Measurements from ENCODE around the gene CAPN9.
"Not testable (repeated sequence)": the region's sequence is repeated elsewhere in the genome, so short reads cannot be mapped to it uniquely, and the experiment has no call there.

CAPN9 gene, protein sequence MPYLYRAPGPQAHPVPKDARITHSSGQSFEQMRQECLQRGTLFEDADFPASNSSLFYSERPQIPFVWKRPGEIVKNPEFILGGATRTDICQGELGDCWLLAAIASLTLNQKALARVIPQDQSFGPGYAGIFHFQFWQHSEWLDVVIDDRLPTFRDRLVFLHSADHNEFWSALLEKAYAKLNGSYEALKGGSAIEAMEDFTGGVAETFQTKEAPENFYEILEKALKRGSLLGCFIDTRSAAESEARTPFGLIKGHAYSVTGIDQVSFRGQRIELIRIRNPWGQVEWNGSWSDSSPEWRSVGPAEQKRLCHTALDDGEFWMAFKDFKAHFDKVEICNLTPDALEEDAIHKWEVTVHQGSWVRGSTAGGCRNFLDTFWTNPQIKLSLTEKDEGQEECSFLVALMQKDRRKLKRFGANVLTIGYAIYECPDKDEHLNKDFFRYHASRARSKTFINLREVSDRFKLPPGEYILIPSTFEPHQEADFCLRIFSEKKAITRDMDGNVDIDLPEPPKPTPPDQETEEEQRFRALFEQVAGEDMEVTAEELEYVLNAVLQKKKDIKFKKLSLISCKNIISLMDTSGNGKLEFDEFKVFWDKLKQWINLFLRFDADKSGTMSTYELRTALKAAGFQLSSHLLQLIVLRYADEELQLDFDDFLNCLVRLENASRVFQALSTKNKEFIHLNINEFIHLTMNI

DNA sequence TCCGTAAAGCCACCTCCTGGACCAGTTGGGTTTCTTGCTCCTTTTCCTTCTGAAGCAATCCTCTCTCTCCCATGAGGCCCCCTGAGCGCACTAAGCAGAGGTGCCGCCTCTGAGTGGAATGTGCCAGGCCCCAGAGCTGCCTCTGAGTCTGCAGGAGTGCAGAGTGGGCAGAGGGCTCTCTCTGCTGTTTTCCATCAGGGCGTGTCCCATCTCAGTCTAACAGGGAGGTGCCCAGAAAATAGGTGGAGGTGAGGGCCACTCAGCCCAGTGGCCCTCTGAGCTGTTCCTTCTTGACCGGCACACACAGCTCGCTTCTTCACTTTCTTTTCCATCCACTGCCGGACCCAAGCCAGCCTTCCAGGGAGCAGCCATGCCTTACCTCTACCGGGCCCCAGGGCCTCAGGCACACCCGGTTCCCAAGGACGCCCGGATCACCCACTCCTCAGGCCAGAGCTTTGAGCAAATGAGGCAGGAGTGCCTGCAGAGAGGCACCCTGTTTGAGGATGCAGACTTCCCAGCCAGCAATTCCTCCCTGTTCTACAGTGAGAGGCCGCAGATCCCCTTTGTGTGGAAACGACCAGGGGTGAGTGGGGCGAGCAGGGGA, at the start of gene CAPN9:
CAPN9 (plus strand) TSS at position 262 of the 604 bp plus-strand sequence; CDS start at position 371, 109 bp downstream.
- H3K4me3 ChIP-seq (ENCODE audit: low read depth, low read length) = no peak within 1 kb of the TSS
- DNase-seq (ENCODE audit: low read depth) = no peak

GRCh38 chr1:230698130-230698529, 49.1 kb upstream of the CAPN9 start:
- no peak overlapping the region for H3K4me3 ChIP-seq (ENCODE audit: low read depth, low read length)
- no peak for DNase-seq (ENCODE audit: low read depth)

- not testable (repeated sequence) for H3K4me3 ChIP-seq (ENCODE audit: low read depth, low read length); DNase-seq (ENCODE audit: low read depth)
Observed at GRCh38 chr1:230698964-230699363, 48.2 kb upstream of the CAPN9 start.

GRCh38 chr1:230699716-230700115, 47.5 kb upstream of the CAPN9 start:
- H3K4me3 ChIP-seq (ENCODE audit: low read depth, low read length) = no peak overlapping the region
- no peak for DNase-seq (ENCODE audit: low read depth)

DNA sequence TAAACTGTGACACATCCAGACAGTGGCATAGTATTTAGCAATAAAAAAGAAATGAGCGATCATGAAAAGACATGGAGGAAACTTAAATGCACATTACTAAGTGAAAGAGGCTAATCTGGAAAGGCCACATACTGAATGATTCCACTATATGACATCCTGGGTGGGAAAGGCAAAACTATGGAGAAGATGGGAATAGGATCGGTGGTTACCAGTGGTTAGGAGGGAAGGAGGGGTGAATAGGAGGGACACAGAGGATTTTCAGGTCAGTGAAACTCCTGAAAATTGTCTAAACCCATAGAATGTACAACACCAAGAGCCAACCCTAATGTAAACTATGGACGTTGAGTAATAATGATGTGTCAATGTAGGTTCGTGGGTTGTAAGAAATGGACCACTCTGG, 47.1 kb upstream of the CAPN9 start:
- DNase-seq (ENCODE audit: low read depth) = no peak
- H3K4me3 ChIP-seq (ENCODE audit: low read depth, low read length) = no peak overlapping the region

DNA sequence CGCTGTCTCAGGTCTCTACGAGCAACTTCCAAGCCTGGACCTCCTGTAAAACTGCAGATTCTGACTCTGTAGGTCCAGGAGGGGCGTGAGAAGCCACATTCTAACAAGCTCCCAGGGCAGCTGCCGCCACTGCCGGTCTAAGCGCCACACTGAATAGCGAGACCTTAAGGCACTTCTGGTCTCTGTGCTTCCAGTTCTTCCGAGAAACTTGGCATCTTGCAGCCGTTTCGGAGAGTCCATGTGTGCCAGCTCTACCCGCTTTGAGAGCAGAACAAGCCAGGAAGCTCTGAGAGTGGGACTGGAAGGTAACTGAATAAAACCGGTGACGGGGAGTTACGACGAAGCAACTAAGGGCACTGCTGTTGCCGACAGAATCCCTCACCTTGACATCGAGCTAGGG, 45.8 kb upstream of the CAPN9 start:
- no peak for DNase-seq (ENCODE audit: low read depth)
- H3K4me3 ChIP-seq (ENCODE audit: low read depth, low read length) = no peak overlapping the region

DNA sequence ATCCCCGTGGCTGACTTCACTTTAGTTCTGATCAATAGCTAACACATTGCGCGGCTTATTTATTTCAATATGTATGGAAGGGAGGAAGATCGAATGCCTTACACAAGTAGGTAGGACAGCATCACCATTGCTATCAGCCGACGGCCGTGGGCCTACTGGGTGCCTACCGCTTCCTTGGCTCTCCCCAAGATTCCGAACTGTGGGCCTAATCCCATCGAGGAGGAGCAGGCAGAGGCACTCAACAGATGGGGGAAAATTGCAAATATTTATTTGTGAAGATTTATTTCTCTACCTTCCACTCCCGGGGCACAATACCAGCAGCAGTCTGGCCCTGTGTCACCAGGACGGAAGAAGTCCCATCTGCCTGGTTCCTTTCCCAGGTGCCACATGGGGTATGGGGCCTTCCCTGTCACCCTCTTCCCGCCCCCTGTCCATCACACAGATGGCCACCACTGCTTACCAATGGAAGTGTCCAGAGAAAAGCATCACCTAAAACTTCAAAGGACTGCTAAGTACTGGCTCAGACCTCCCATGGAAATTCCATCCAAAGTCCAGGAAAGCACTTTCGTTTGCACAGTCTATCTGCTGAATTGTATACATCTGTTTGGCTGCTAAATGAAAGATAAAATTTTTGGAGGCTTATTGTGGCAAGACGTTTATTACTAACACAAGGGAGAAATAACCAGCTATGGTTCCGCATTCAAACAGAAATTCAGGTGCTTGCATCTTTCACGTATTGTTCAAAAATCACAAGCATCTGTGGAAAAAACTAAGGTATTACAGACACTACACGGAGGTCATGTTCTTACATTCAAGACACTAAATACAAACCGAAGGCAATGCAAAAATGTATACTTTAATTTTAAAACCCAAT, 45.1 kb upstream of the CAPN9 start:
- no peak for DNase-seq (ENCODE audit: low read depth)
- H3K4me3 ChIP-seq (ENCODE audit: low read depth, low read length) = no peak overlapping the region

DNA sequence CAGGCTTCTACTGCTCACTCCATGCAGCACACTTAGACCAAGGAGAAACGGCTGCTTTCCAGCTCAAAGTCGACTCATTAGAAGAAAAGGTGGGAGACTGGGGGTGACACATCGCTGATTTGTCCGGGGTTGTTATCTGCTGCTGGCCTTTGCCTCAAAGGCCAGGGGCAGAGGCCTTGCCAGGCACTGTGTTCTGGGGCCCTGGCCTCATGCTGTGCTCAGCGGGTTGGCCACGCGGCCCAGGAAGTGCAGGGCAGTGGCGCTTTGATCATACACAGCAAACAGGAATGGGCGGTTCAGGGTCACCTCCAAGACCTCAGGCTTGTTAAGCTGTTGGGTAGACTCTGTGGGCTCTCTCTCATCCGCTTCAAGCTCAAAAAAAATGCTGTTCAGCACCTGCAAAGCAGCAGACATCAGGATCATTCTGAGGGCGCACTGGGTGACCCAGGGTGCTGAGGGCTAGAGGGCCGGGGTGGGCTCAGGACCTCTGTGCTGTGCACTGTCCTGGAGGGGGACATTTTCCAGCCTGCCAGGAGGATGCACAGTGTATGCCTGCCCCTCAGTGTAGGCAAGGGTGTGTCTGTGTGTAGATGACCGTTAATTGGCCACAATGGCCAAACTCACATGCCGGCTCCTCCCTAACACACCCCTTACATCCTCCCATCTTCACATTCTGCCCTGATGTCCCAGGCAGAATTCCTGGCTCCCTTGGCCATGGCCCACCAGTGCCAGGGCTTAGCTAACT, 44.1 kb upstream of the CAPN9 start:
- DNase-seq (ENCODE audit: low read depth) = no peak
- H3K4me3 ChIP-seq (ENCODE audit: low read depth, low read length) = no peak overlapping the region

GRCh38 chr1:230703679-230704385, 43.4 kb upstream of the CAPN9 start:
- no peak for DNase-seq (ENCODE audit: low read depth)
- no peak overlapping the region for H3K4me3 ChIP-seq (ENCODE audit: low read depth, low read length)

GRCh38 chr1:230704830-230705229, 42.4 kb upstream of the CAPN9 start:
- no peak overlapping the region for H3K4me3 ChIP-seq (ENCODE audit: low read depth, low read length)
- DNase-seq (ENCODE audit: low read depth) = no peak

DNA sequence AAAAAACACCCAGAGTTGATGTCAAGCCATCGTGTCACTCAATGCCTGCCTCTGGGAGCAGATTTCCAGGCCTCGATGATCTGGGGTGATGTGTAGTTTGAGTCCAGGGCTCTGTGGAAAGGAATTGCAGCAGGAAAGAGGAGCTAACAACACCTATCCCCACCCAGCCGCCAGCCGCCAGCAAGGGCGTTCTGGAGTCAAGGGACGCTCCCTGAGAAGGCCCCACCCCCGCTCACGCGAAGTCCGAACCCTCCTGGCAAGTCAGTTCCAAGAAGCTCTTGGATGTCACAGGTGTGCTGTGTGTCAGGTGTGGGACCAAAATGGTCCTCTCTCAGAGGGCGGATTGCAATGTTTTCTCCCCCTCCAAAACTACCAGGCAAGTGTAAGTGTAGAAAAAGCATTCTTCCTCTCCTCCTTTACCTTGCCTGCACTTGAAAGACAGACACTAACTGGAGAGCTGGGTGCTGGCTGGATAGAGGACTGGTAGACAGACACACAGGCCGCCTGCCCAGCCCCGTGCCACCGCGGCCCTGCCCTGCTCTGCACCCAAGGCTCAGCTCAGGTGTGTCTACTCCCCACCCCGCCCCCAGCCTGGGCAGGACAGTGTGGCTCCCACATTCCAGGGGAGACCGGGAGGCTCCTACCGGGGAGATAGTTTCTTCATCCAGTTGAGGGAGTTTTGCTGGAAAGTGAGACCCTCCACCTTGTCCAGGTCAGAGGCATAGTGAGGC, 41.7 kb upstream of the CAPN9 start:
- H3K4me3 ChIP-seq (ENCODE audit: low read depth, low read length) = no peak overlapping the region
- no peak for DNase-seq (ENCODE audit: low read depth)

- H3K4me3 ChIP-seq (ENCODE audit: low read depth, low read length) = no peak overlapping the region
- DNase-seq (ENCODE audit: low read depth) = no peak
Observed at GRCh38 chr1:230706020-230706699, 41.0 kb upstream of the CAPN9 start.

DNA sequence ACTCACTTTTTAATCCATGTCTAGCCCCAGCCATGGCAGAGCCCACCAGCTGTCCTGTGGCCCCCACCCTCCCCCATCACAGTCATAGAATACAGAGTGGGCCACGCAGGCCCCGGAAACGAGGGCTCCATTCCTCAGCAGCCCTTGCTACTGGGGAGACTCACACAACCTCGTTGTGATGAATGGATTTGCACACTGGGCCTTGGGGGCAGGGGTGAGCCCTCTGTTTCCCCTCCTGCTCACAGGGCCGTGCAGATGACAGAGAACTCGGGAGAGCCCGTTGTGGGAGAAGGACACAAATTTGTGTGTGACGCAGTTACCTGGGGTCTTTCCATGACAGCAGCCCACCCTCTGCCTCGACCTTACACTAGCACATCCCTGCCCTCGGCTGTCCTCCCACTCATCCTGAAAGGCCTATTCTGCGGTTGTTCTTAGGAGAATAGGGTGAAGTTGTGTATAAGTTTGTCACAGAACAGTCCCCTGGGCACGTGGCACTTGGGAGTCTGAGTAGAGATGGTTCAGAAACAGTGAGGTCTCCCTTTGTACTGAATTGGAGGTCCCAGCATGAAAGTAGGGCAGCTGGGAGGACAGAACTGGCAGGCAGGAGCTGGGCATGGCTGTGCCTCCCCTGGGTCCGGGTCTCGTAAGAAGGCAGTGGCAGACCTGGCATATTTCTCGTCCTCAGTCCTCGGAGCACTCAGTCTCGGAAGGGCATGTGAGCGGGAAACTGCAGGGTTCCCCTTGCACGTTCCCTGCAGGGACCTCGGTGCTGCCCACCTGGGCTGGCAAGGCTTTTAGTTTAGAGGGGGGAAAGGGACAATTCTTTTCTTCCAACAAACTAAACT, 40.1 kb upstream of the CAPN9 start:
- no peak overlapping the region for H3K4me3 ChIP-seq (ENCODE audit: low read depth, low read length)
- no peak for DNase-seq (ENCODE audit: low read depth)

DNA sequence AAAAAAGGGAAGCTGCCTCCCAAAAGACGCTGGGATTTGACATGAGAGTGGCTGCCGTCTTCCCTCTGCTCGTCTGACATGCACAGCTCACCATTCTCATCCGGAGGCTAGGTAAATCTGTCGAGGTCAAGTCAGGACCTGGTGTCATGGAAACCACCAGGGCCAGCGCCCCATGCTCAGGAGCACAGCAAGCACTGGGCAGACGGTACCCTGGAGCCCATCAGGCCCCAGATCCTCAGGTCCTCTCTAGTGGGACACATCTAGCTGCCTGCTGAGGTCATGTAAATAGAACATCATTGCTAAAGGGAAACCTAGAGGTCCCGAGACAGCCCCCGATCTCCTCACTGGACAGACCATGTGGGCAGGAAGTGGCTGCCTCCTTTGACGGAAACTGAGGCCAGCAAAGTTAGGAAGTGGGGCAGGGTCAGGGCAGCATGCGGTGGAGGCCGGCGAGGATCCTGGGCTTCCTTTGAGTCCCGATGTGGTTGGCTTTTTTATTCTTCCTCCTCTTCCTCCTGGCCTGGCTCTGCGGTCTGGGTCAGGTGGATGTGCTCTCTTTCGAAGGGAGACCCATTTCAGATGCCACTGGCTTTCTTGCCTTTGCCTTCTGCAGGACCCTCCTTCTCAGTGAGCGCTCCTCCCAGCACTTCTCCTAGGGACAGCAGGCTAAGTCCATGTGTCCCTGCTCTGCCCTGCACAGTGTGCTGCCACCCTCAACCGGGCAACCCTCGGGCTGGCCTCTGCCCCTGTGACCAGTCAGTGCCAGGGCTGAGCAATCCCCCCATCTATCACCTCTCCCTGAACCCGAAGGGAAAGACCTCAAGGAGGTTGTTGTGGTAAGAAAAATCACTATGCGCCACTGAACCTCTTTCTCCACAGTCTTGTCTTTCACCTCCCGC, 39.2 kb upstream of the CAPN9 start:
- DNase-seq (ENCODE audit: low read depth) = no peak
- no peak overlapping the region for H3K4me3 ChIP-seq (ENCODE audit: low read depth, low read length)

All from skeletal muscle cell (primary cell).